DND-41 (cell line): ENCODE results near the gene CTDP1.

Source experiments
- ATAC-seq: fragments of 200-7000 bp; cut with Tn5 transposase; 3 replicates; pipeline ENCODE4 v1.9.1; 2021; ENCODE audit warnings: low read depth; ENCODE audit not compliant: insufficient read depth
- DNase-seq: peaks from one replicate; pipeline ENCODE4 v3.0.0-alpha.2; 2020
- H2AFZ ChIP-seq: 2 replicates; pipeline ENCODE4 v1.6.0; 2012; ENCODE audit warnings: low read depth, low read length
- H3K27ac ChIP-seq: 2 replicates; pipeline ENCODE4 v1.5.1; 2012; ENCODE audit warnings: low read length, inconsistent platforms
- H3K27me3 ChIP-seq: fragments of 200-600 bp; sonication (generic); 2 replicates; pipeline ENCODE4 v1.6.0; 2012; ENCODE audit warnings: low read length, mild to moderate bottlenecking, inconsistent platforms; ENCODE audit not compliant: insufficient read depth, poor library complexity
- H3K36me3 ChIP-seq: 2 replicates; pipeline ENCODE4 v1.5.1; 2012; ENCODE audit warnings: low read length, inconsistent platforms; ENCODE audit not compliant: insufficient read depth
- H3K4me1 ChIP-seq: 2 replicates; pipeline ENCODE4 v1.5.1; 2012; ENCODE audit warnings: mild to moderate bottlenecking, low read length; ENCODE audit not compliant: insufficient read depth
- H3K4me2 ChIP-seq: 2 replicates; pipeline ENCODE4 v1.6.0; 2012; ENCODE audit warnings: mild to moderate bottlenecking, moderate library complexity, low read length, inconsistent platforms; ENCODE audit not compliant: insufficient read depth
- H3K4me3 ChIP-seq, 2 experiments: fragments of 200-600 bp in 1 of 2; shearing (Covaris generic) in 1 of 2; 2 replicates each; pipeline ENCODE4 v1.5.1; 2012 to 2016; ENCODE audit warnings: inconsistent platforms in 2 of 2, low read length in 2 of 2, mild to moderate bottlenecking in 2 of 2, low read depth in 1 of 2, moderate library complexity in 1 of 2
- H3K79me2 ChIP-seq: 2 replicates; pipeline ENCODE4 v1.6.0; 2012; ENCODE audit warnings: low read length, inconsistent platforms; ENCODE audit not compliant: insufficient read depth
- H3K9ac ChIP-seq: 2 replicates; pipeline ENCODE4 v1.6.0; 2012; ENCODE audit warnings: low read depth, mild to moderate bottlenecking, inconsistent platforms, low read length, moderate library complexity
- H3K9me3 ChIP-seq: 2 replicates; pipeline ENCODE4 v1.5.1; 2012; ENCODE audit warnings: low read length, moderate library complexity, mild to moderate bottlenecking, inconsistent platforms; ENCODE audit not compliant: insufficient read depth, severe bottlenecking
- H4K20me1 ChIP-seq: 2 replicates; pipeline ENCODE4 v1.6.0; 2012; ENCODE audit warnings: low read length; ENCODE audit not compliant: insufficient read depth
- EZH2 ChIP-seq: IDR thresholded peaks from 3 replicates; pipeline ENCODE4 v1.6.1; 2012; ENCODE audit warnings: borderline replicate concordance, low read depth, mild to moderate bottlenecking, moderate library complexity, low read length, inconsistent platforms; ENCODE audit not compliant: severe bottlenecking
- TF ChIP-seq, protein P1 (sequence below): IDR thresholded peaks from 2 replicates; pipeline ENCODE4 v1.5.1; 2012; ENCODE audit warnings: borderline replicate concordance, low read length, moderate library complexity, mild to moderate bottlenecking; ENCODE audit not compliant: poor library complexity, severe bottlenecking; ENCODE audit errors: extremely low read depth

The CTDP1 gene

DNA sequence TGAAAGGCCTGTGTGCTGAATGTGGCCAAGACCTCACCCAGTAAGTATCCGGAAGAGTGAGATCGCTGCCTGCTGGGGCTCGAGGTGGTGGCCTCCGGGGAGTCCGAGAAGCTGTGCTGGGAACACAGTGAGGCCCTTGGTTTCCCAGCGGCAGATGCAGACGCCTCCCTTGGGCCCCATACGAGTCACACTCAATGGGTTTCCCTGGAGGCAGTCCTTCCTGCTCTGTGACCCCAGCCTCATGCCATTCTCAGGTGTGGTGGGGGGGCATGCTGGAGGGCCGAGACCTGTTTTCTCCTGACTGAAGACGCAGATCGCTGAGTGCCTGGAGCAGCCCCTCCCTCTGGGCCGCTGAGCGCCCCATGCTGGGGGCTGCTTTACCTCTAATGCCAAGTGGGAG is 15.7 kb downstream of the CTDP1 start:
- no peaks in the 10 kb centered on the region for H3K4me1 ChIP-seq
- DNase-seq (no peak), ATAC-seq (no peak)
- H3K36me3 ChIP-seq: peaks cover 59% of the 10 kb centered on the region
- no peak overlapping the region for H3K4me2 ChIP-seq
- H3K4me3 ChIP-seq: no peak overlapping the region
- TF ChIP-seq EZH2: no peak
- TF ChIP-seq, protein P1, sequence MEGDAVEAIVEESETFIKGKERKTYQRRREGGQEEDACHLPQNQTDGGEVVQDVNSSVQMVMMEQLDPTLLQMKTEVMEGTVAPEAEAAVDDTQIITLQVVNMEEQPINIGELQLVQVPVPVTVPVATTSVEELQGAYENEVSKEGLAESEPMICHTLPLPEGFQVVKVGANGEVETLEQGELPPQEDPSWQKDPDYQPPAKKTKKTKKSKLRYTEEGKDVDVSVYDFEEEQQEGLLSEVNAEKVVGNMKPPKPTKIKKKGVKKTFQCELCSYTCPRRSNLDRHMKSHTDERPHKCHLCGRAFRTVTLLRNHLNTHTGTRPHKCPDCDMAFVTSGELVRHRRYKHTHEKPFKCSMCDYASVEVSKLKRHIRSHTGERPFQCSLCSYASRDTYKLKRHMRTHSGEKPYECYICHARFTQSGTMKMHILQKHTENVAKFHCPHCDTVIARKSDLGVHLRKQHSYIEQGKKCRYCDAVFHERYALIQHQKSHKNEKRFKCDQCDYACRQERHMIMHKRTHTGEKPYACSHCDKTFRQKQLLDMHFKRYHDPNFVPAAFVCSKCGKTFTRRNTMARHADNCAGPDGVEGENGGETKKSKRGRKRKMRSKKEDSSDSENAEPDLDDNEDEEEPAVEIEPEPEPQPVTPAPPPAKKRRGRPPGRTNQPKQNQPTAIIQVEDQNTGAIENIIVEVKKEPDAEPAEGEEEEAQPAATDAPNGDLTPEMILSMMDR: no peak
- no peaks in the 10 kb centered on the region for H3K9me3 ChIP-seq
- H4K20me1 ChIP-seq: peaks cover 77% of the 10 kb centered on the region
- no peak overlapping the region for H3K9ac ChIP-seq
- H3K27me3 ChIP-seq: no peaks in the 10 kb centered on the region
- H3K79me2 ChIP-seq: peaks cover 67% of the 10 kb centered on the region
- H3K27ac ChIP-seq: no peak overlapping the region
- H2AFZ ChIP-seq: no peak overlapping the region

DNA sequence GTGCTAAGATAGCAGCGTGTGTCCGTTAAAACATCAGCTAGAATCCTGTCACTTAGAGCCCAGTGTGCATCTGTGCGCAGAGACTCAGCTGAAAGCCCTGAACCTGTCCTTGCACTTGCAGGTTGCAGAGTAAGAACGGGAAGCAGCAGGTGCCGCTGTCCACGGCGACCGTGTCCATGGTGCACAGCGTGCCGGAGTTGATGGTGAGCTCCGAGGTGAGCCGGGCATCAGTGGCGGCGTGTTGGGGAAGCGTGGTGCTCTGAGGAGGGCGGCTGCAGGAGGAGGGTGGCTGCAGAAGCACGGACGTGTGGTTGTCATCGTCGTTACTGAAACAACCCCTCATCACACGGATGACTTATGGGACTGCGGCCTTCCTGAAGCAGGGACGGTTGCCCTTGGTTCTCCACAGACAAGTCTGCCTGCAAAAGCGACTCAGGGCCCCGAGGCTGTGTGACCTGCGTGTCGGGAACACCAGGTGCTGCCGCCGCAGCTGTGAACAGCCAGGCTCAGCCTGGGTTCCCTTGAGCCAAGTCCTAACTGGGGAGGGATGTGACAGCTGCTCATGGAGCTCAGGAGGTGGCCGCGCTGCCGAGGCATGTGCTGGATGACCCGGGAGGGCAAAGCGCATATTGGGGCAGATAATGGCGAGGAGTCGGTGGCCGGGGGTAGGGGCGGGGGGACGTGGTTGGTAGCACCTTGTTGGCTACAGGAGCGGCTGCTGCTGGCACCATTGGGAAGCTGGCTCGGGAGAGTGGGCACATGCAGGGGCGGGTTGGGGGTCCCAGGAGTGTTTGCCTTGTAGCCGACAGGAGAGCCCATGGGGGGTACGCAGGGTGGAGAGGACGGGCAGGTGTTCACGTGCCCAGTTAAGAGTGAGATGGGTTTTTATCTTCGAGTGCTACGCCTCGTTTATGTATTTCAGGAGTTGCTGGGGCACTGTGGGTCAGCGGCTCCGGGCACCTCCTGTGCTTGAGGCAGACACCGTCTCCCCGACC is 16.6 kb downstream of the CTDP1 start:
- Histone ChIP-seq H4K20me1 (peaks cover 73% of the 10 kb centered on the region), H2AFZ (no peak overlapping the region), H3K9me3 (no peaks in the 10 kb centered on the region), H3K36me3 (peaks cover 63% of the 10 kb centered on the region), H3K9ac (no peak overlapping the region), H3K27me3 (no peaks in the 10 kb centered on the region), H3K79me2 (peaks cover 66% of the 10 kb centered on the region), H3K27ac (no peak overlapping the region), H3K4me1 (no peaks in the 10 kb centered on the region), H3K4me3 (no peak overlapping the region), H3K4me2 (no peak overlapping the region)
- DNase-seq (no peak), ATAC-seq (no peak)
- TF ChIP-seq EZH2: no peak
- TF ChIP-seq, protein P1: no peak

DNA sequence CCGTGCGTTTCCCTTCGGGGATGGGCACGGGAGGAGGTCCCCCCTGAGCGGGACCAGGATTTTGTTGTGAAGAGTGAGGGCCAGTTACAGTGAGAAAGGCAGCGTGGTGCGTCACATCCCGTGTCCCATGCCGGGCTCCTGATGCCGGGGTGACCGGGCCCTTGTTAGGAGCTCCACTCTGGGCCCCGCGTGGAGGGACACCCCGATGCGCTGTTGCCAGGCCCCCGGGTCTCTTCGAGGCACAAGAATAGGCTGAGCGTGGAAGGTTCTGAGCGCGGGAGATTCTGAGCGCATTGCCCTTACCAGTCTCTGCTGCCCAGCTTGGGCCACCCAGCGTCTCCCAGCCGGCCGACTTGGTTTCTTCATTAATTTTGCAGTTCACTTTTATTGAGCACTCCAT is 17.6 kb downstream of the CTDP1 start:
- Histone ChIP-seq H3K36me3 (peaks cover 69% of the 10 kb centered on the region), H4K20me1 (peaks cover 77% of the 10 kb centered on the region), H3K79me2 (peaks cover 64% of the 10 kb centered on the region), H3K9me3 (no peaks in the 10 kb centered on the region), H3K9ac (no peak overlapping the region), H3K4me1 (no peaks in the 10 kb centered on the region), H3K4me3 (no peak overlapping the region), H3K27me3 (no peaks in the 10 kb centered on the region), H2AFZ (no peak overlapping the region), H3K4me2 (no peak overlapping the region), H3K27ac (no peak overlapping the region)
- DNase-seq: no peak
- TF ChIP-seq EZH2: no peak
- TF ChIP-seq, protein P1: no peak
- ATAC-seq: no peak
